Activated CD8-positive, alpha-beta memory T cell treated with anti-CD3 and anti-CD28 coated beads, Interleukin-2, amount 10 ng/mL, durations not matched to agents 7 days and 5 days (primary cell): ENCODE measurements around the gene KPNA5. TPM values are rescaled to one million over a fixed set of nuclear protein-coding genes. Genes with fewer than 3 reads are reported as not detected.
"Not testable (repeated sequence)": the region's sequence is repeated elsewhere in the genome, so short reads cannot be mapped to it uniquely, and the experiment has no call there.

ENCODE experiments used
- ATAC-seq: fragments of 150-1000 bp; cut with Tn5 transposase; one replicate; pipeline ENCODE4 v1.10.0; 2021; ENCODE audit warnings: moderate library complexity
- CTCF ChIA-PET: fragments of 350-600 bp; sonication (Branson Sonifier 250); formaldehyde crosslinking; loops from one replicate; lab custom pipeline; 2021; ENCODE audit warnings: antibody characterized with exemption; lab: Charles Lee
- DNase-seq: peaks from one replicate; pipeline ENCODE4 v3.0.0-alpha.2; 2020
- H3K27ac Mint-ChIP-seq: one replicate; pipeline ENCODE4 v1.8.0; 2021; ENCODE audit warnings: mild to moderate bottlenecking, mixed read lengths
- H3K27me3 Mint-ChIP-seq: one replicate; pipeline ENCODE4 v1.8.0; 2021; ENCODE audit warnings: mixed read lengths
- H3K36me3 Mint-ChIP-seq: one replicate; pipeline ENCODE4 v1.8.0; 2021; ENCODE audit warnings: mild to moderate bottlenecking, mixed read lengths
- H3K4me1 Mint-ChIP-seq: one replicate; pipeline ENCODE4 v1.8.0; 2021; ENCODE audit warnings: mixed read lengths
- H3K4me3 Mint-ChIP-seq: one replicate; pipeline ENCODE4 v1.8.0; 2021; ENCODE audit warnings: mild to moderate bottlenecking, moderate library complexity, mixed read lengths
- H3K9me3 Mint-ChIP-seq: one replicate; pipeline ENCODE4 v1.8.0; 2022; ENCODE audit warnings: low read depth, mixed read lengths
- total RNA-seq, 2 experiments: library from RNA; stranded (reverse); gene quantifications; one replicate each; pipeline ENCODE4 v1.2.3, GENCODE V29; 2021

KPNA5 gene
- total RNA-seq, 2 experiments from 2014 or later, result 7.3 to 8.6 TPM

GRCh38 chr6:116672306-116672705 lies 8.7 kb upstream of the KPNA5 start:
- ATAC-seq (no peak), DNase-seq (no peak)
- Mint-ChIP-seq H3K27me3 (no peaks in the 10 kb centered on the region), H3K36me3 (no peaks in the 10 kb centered on the region), H3K27ac (no peak overlapping the region), H3K9me3 (no peaks in the 10 kb centered on the region), H3K4me1 (peaks cover 3% of the 10 kb centered on the region), H3K4me3 (no peak overlapping the region)
- CTCF ChIA-PET, result interaction anchor here (1.0 kb wide), 1 partner anchor 10 kb away, joined by 3 read pairs; no protein-coding TSS in a partner anchor

GRCh38 chr6:116676021-116676420 lies 5.0 kb upstream of the KPNA5 start:
- Mint-ChIP-seq H3K27me3 (no peaks in the 10 kb centered on the region), H3K9me3 (no peaks in the 10 kb centered on the region), H3K36me3 (no peaks in the 10 kb centered on the region), H3K27ac (no peak overlapping the region), H3K4me3 (no peak overlapping the region), H3K4me1 (peaks cover 9% of the 10 kb centered on the region)
- DNase-seq (no peak), ATAC-seq (no peak)
- CTCF ChIA-PET, result no interaction called here

- no peaks in the 10 kb centered on the region for H3K27me3 Mint-ChIP-seq
- CTCF ChIA-PET, result interaction anchor here (2.4 kb wide), 1 partner anchor 14 kb away, joined by 10 read pairs; the partner anchor contains the start of gene ZUP1
- H3K27ac Mint-ChIP-seq, result peak overlapping the region; percentile 81
- peaks cover 20% of the 10 kb centered on the region for H3K4me1 Mint-ChIP-seq
- DNase-seq, result peak; percentile 73
- peak; percentile 22 for ATAC-seq
- H3K36me3 Mint-ChIP-seq, result peaks cover 21% of the 10 kb centered on the region
- H3K9me3 Mint-ChIP-seq, result no peaks in the 10 kb centered on the region
- peak overlapping the region; percentile 89 for H3K4me3 Mint-ChIP-seq
These were observed 1.3 kb downstream of the KPNA5 start for GRCh38 chr6:116682334-116682712.

- Mint-ChIP-seq H3K4me3 (no peak overlapping the region), H3K27me3 (no peaks in the 10 kb centered on the region), H3K36me3 (peaks cover 25% of the 10 kb centered on the region), H3K27ac (no peak overlapping the region), H3K9me3 (no peaks in the 10 kb centered on the region), H3K4me1 (peaks cover 13% of the 10 kb centered on the region)
- CTCF ChIA-PET, result interaction anchor here (1.1 kb wide), 1 partner anchor 11 kb away, joined by 3 read pairs; no protein-coding TSS in a partner anchor
- ATAC-seq (no peak), DNase-seq (no peak)
These were observed 4.5 kb downstream of the KPNA5 start for GRCh38 chr6:116685437-116685993.

GRCh38 chr6:116686475-116687101 lies 5.6 kb downstream of the KPNA5 start:
- ATAC-seq, H3K9me3 Mint-ChIP-seq, H3K27ac Mint-ChIP-seq, H3K27me3 Mint-ChIP-seq, H3K4me3 Mint-ChIP-seq, CTCF ChIA-PET, DNase-seq: not testable (repeated sequence)
- peaks cover 27% of the 10 kb centered on the region for H3K36me3 Mint-ChIP-seq
- peaks cover 13% of the 10 kb centered on the region for H3K4me1 Mint-ChIP-seq

- CTCF ChIA-PET, result no interaction called here
- H3K27me3 Mint-ChIP-seq, result no peaks in the 10 kb centered on the region
These were observed 10.1 kb downstream of the KPNA5 start for GRCh38 chr6:116691154-116691553.

GRCh38 chr6:116692873-116693272 lies 11.9 kb downstream of the KPNA5 start:
- H3K4me3 Mint-ChIP-seq, DNase-seq, ATAC-seq, H3K9me3 Mint-ChIP-seq, CTCF ChIA-PET, H3K27me3 Mint-ChIP-seq, H3K27ac Mint-ChIP-seq: not testable (repeated sequence)
- peaks cover 23% of the 10 kb centered on the region for H3K36me3 Mint-ChIP-seq
- H3K4me1 Mint-ChIP-seq, result peaks cover 28% of the 10 kb centered on the region

More at GRCh38 chr6:116691154-116691553, 10.1 kb downstream of the KPNA5 start:
- ATAC-seq, result no peak
- no peak overlapping the region for H3K27ac Mint-ChIP-seq
- no peak for DNase-seq
- peaks cover 18% of the 10 kb centered on the region for H3K4me1 Mint-ChIP-seq
- peaks cover 21% of the 10 kb centered on the region for H3K36me3 Mint-ChIP-seq
- H3K9me3 Mint-ChIP-seq, result peaks cover 2% of the 10 kb centered on the region
- H3K4me3 Mint-ChIP-seq, result no peak overlapping the region

GRCh38 chr6:116693275-116693674 lies 12.3 kb downstream of the KPNA5 start:
- H3K4me3 Mint-ChIP-seq, H3K27me3 Mint-ChIP-seq, CTCF ChIA-PET, H3K27ac Mint-ChIP-seq, ATAC-seq, DNase-seq, H3K9me3 Mint-ChIP-seq: not testable (repeated sequence)
- Mint-ChIP-seq H3K4me1 (peaks cover 28% of the 10 kb centered on the region), H3K36me3 (peaks cover 25% of the 10 kb centered on the region)

GRCh38 chr6:116695401-116695800 lies 14.4 kb downstream of the KPNA5 start:
- DNase-seq, result no peak
- H3K27ac Mint-ChIP-seq, result peak overlapping the region; percentile 59
- H3K36me3 Mint-ChIP-seq, result peaks cover 34% of the 10 kb centered on the region
- CTCF ChIA-PET, result interaction anchor here (0.6 to 1.1 kb wide), 2 partner anchors 26 to 50 kb away, joined by 3 to 4 read pairs; no protein-coding TSS in a partner anchor
- peaks cover 28% of the 10 kb centered on the region for H3K4me1 Mint-ChIP-seq
- no peaks in the 10 kb centered on the region for H3K27me3 Mint-ChIP-seq
- peak overlapping the region; percentile 36 for H3K4me3 Mint-ChIP-seq
- peaks cover 2% of the 10 kb centered on the region for H3K9me3 Mint-ChIP-seq
- ATAC-seq, result peak; percentile 98

GRCh38 chr6:116697480-116697879 lies 16.5 kb downstream of the KPNA5 start:
- CTCF ChIA-PET, result no interaction called here
- Mint-ChIP-seq H3K4me1 (peaks cover 26% of the 10 kb centered on the region), H3K36me3 (peaks cover 40% of the 10 kb centered on the region)

GRCh38 chr6:116703888-116704287 lies 22.9 kb downstream of the KPNA5 start:
- CTCF ChIA-PET, H3K4me3 Mint-ChIP-seq, H3K4me1 Mint-ChIP-seq, ATAC-seq, H3K9me3 Mint-ChIP-seq, DNase-seq, H3K27me3 Mint-ChIP-seq, H3K27ac Mint-ChIP-seq: not testable (repeated sequence)
- H3K36me3 Mint-ChIP-seq, result peaks cover 39% of the 10 kb centered on the region

More at GRCh38 chr6:116697480-116697879, 16.5 kb downstream of the KPNA5 start:
- no peak overlapping the region for H3K27ac Mint-ChIP-seq
- H3K9me3 Mint-ChIP-seq, result peaks cover 2% of the 10 kb centered on the region
- no peak overlapping the region for H3K4me3 Mint-ChIP-seq
- no peak for ATAC-seq
- H3K27me3 Mint-ChIP-seq, result no peaks in the 10 kb centered on the region
- no peak for DNase-seq

- CTCF ChIA-PET, result no interaction called here
- DNase-seq, result no peak
- peaks cover 36% of the 10 kb centered on the region for H3K36me3 Mint-ChIP-seq
- no peak overlapping the region for H3K4me3 Mint-ChIP-seq
- no peak overlapping the region for H3K27ac Mint-ChIP-seq
- no peaks in the 10 kb centered on the region for H3K9me3 Mint-ChIP-seq
- no peak for ATAC-seq
- H3K4me1 Mint-ChIP-seq, result peaks cover 4% of the 10 kb centered on the region
- no peaks in the 10 kb centered on the region for H3K27me3 Mint-ChIP-seq
These were observed 24.9 kb downstream of the KPNA5 start for GRCh38 chr6:116705917-116706316.

- H3K4me1 Mint-ChIP-seq, result peaks cover 2% of the 10 kb centered on the region
- H3K36me3 Mint-ChIP-seq, result peaks cover 49% of the 10 kb centered on the region
- CTCF ChIA-PET, result no interaction called here
- H3K9me3 Mint-ChIP-seq, result no peaks in the 10 kb centered on the region
- no peak for DNase-seq
- H3K4me3 Mint-ChIP-seq, result no peak overlapping the region
- no peak overlapping the region for H3K27ac Mint-ChIP-seq
- no peaks in the 10 kb centered on the region for H3K27me3 Mint-ChIP-seq
- no peak for ATAC-seq
These were observed 33.3 kb downstream of the KPNA5 start for GRCh38 chr6:116714296-116714695.

GRCh38 chr6:116714761-116715160 lies 33.8 kb downstream of the KPNA5 start:
- Mint-ChIP-seq H3K27me3 (no peaks in the 10 kb centered on the region), H3K36me3 (peaks cover 46% of the 10 kb centered on the region), H3K4me1 (peaks cover 2% of the 10 kb centered on the region), H3K9me3 (no peaks in the 10 kb centered on the region), H3K27ac (no peak overlapping the region), H3K4me3 (no peak overlapping the region)
- DNase-seq (no peak), ATAC-seq (no peak)
- CTCF ChIA-PET, result no interaction called here
